Measurements from ENCODE around the gene FAM221B.

Gene FAM221B

GRCh38 chr9:35793461-35793860 is 35.1 kb downstream of the FAM221B start:
- H3K36me3 ChIP-seq (ENCODE audit: insufficient read depth, low read length) = peaks cover 6% of the 10 kb centered on the region
- H3K4me1 ChIP-seq (ENCODE audit: insufficient read depth, low read length) = no peaks in the 10 kb centered on the region
- no peak overlapping the region for H2AFZ ChIP-seq (ENCODE audit: low read depth, low read length)
- no peak overlapping the region for H3K9ac ChIP-seq (ENCODE audit: low read depth, low read length)
- H3K9me3 ChIP-seq (ENCODE audit: insufficient read depth, low read length, severe bottlenecking) = no peaks in the 10 kb centered on the region
- H3K4me3 ChIP-seq (ENCODE audit: low read depth in 1 of 2, low read length in 2 of 2) = no peak overlapping the region
- H3K27ac ChIP-seq (ENCODE audit: low read length) = no peak overlapping the region
- TF ChIP-seq EZH2 (IDR thresholded peaks at IDR 0.05; ENCODE audit: borderline replicate concordance, low read depth, low read length, severe bottlenecking) = no peak
- no peak for TF ChIP-seq CTCF (IDR thresholded peaks at IDR 0.05; ENCODE audit: borderline replicate concordance, extremely low read depth, low read length, poor library complexity, severe bottlenecking)
- ATAC-seq (ENCODE audit: insufficient read depth, low read depth) = no peak
- no peaks in the 10 kb centered on the region for H3K79me2 ChIP-seq (ENCODE audit: insufficient read depth, low read length)
- no peaks in the 10 kb centered on the region for H3K27me3 ChIP-seq (ENCODE audit: insufficient read depth, low read length, poor library complexity)
- no peak overlapping the region for H3K4me2 ChIP-seq (ENCODE audit: insufficient read depth, low read length)
- H4K20me1 ChIP-seq (ENCODE audit: insufficient read depth, low read length) = no peaks in the 10 kb centered on the region
- no peak for DNase-seq

GRCh38 chr9:35792826-35793225 is 35.7 kb downstream of the FAM221B start:
- no peaks in the 10 kb centered on the region for H4K20me1 ChIP-seq (ENCODE audit: insufficient read depth, low read length)
- H3K9ac ChIP-seq (ENCODE audit: low read depth, low read length) = no peak overlapping the region
- H3K27ac ChIP-seq (ENCODE audit: low read length) = no peak overlapping the region
- H3K4me3 ChIP-seq (ENCODE audit: low read depth in 1 of 2, low read length in 2 of 2) = no peak overlapping the region
- H3K4me2 ChIP-seq (ENCODE audit: insufficient read depth, low read length) = no peak overlapping the region
- DNase-seq (no peak), ATAC-seq (ENCODE audit: insufficient read depth, low read depth) (no peak)
- no peaks in the 10 kb centered on the region for H3K4me1 ChIP-seq (ENCODE audit: insufficient read depth, low read length)
- no peaks in the 10 kb centered on the region for H3K27me3 ChIP-seq (ENCODE audit: insufficient read depth, low read length, poor library complexity)
- TF ChIP-seq EZH2 (IDR thresholded peaks at IDR 0.05; ENCODE audit: borderline replicate concordance, low read depth, low read length, severe bottlenecking) (no peak), CTCF (IDR thresholded peaks at IDR 0.05; ENCODE audit: borderline replicate concordance, extremely low read depth, low read length, poor library complexity, severe bottlenecking) (no peak)
- H2AFZ ChIP-seq (ENCODE audit: low read depth, low read length) = no peak overlapping the region
- H3K9me3 ChIP-seq (ENCODE audit: insufficient read depth, low read length, severe bottlenecking) = no peaks in the 10 kb centered on the region
- no peaks in the 10 kb centered on the region for H3K79me2 ChIP-seq (ENCODE audit: insufficient read depth, low read length)
- H3K36me3 ChIP-seq (ENCODE audit: insufficient read depth, low read length) = peaks cover 6% of the 10 kb centered on the region

- no peak overlapping the region for H2AFZ ChIP-seq (ENCODE audit: low read depth, low read length)
- DNase-seq (no peak), ATAC-seq (ENCODE audit: insufficient read depth, low read depth) (no peak)
- H3K4me2 ChIP-seq (ENCODE audit: insufficient read depth, low read length) = no peak overlapping the region
- H3K79me2 ChIP-seq (ENCODE audit: insufficient read depth, low read length) = no peaks in the 10 kb centered on the region
- no peaks in the 10 kb centered on the region for H3K27me3 ChIP-seq (ENCODE audit: insufficient read depth, low read length, poor library complexity)
- H3K9me3 ChIP-seq (ENCODE audit: insufficient read depth, low read length, severe bottlenecking) = no peaks in the 10 kb centered on the region
- H3K36me3 ChIP-seq (ENCODE audit: insufficient read depth, low read length) = peaks cover 6% of the 10 kb centered on the region
- TF ChIP-seq EZH2 (IDR thresholded peaks at IDR 0.05; ENCODE audit: borderline replicate concordance, low read depth, low read length, severe bottlenecking) (no peak), CTCF (IDR thresholded peaks at IDR 0.05; ENCODE audit: borderline replicate concordance, extremely low read depth, low read length, poor library complexity, severe bottlenecking) (no peak)
- no peak overlapping the region for H3K27ac ChIP-seq (ENCODE audit: low read length)
- H3K9ac ChIP-seq (ENCODE audit: low read depth, low read length) = no peak overlapping the region
- no peaks in the 10 kb centered on the region for H3K4me1 ChIP-seq (ENCODE audit: insufficient read depth, low read length)
- no peak overlapping the region for H3K4me3 ChIP-seq (ENCODE audit: low read depth in 1 of 2, low read length in 2 of 2)
- H4K20me1 ChIP-seq (ENCODE audit: insufficient read depth, low read length) = no peaks in the 10 kb centered on the region
Observed at GRCh38 chr9:35792024-35792813, 36.3 kb downstream of the FAM221B start.
